Amniotic stem cell (primary cell): ENCODE results near the gene THSD4.
"Not testable (repeated sequence)": the region's sequence is repeated elsewhere in the genome, so short reads cannot be mapped to it uniquely, and the experiment has no call there.

Source experiments
- DNase-seq: peaks from one replicate; lab custom pipeline; 2025; lab: John Stamatoyannopoulos, UW

The THSD4 gene

DNA sequence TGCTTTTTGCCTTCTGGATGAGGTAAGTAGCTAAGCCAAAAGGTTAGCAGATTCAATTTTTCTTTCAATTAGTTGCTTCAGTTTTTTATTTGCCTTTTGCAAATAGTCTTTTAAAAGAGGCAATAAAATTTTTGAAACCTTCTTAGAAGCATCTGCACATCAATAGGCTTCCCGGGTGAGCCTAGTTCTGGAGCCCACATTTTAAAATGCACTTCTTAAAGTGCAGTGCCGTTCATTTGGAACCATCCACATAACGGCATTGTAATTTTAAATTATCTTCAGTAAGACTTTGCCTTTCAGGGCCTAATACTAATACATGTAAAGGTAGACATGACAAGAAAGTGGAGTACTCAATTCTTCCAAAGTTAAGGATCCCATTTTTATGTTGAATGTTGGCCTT lies 269.2 kb downstream of the THSD4 start:
- DNase-seq: no peak

DNA sequence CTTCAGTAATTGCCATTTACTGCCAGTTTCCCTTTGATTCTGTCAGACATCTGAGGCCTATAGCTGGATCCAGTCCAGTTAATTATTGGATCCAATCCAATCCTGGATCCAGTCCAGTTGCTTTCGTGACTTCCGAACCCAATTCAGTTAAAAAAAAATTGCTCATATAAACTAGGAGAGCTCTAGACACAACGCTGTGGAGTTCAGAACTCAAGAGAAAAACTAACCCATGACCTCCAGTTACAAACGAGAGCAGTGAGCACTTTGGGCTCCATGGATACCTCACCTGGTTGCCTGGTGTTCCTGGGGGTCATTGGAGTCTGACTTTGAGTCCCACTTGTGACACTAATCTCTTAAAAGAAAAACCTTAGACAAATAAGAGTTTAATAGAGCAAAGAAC lies 269.8 kb downstream of the THSD4 start:
- DNase-seq: no peak

DNA sequence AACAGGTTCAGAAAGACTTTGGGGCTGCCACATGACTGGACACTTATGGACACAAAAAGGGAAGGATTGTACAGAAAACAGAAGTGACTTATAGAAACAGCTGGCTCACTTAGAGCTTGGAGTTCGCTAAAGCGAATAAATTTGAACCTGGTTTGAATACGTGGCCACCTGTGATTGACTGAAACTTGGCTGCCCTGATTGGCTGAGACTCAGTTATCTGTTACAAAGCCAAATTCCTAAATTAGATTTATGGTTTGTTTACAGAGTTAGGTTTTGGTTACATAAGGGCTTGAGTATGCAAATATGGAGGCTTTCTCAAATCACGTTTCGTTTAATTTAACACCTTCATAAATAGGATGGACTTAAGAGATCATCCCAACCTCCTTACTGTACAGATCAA lies 270.2 kb downstream of the THSD4 start:
- DNase-seq: no peak

DNA sequence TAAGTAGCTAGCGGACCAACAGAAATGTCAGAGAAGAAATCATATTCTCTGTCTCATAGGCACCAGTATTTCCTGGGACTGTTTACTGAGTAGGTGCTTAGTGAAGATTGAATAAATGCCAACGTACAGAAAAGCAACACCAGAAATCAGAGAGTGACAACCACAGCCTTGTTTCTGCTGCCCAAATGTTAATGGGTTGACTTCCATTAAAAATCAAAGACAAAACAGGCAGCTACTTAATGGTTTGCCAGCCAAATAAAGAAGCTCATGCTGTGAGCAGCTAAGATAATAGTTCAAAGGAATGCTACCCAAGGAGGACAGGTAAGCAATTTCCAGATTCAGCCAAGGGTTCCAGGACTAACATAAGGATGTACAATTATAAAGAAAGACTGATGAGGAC lies 270.7 kb downstream of the THSD4 start:
- DNase-seq: no peak

- no peak for DNase-seq
Measured at GRCh38 chr15:71386448-71387236, 271.4 kb downstream of the THSD4 start.

- no peak for DNase-seq
Measured at GRCh38 chr15:71387810-71388209, 272.5 kb downstream of the THSD4 start.

DNA sequence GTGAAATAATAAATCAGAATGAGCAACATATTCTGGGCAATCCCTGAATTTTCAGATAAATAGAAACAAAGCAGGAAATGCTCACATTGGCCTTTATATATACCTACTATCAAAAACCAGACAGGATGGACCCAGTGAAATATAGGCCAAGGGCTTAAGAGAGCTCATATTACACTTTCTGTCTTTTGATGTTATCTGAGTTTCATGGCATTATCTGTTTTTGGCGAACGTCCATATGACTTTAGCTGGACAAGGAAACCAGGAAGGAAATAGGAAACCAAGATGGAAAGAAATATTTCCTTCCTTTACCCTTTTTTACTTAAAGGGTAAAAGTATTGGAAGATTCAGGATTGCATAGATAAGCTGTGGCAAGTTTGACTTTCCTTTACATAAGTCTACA lies 274.8 kb downstream of the THSD4 start:
- DNase-seq: no peak

DNA sequence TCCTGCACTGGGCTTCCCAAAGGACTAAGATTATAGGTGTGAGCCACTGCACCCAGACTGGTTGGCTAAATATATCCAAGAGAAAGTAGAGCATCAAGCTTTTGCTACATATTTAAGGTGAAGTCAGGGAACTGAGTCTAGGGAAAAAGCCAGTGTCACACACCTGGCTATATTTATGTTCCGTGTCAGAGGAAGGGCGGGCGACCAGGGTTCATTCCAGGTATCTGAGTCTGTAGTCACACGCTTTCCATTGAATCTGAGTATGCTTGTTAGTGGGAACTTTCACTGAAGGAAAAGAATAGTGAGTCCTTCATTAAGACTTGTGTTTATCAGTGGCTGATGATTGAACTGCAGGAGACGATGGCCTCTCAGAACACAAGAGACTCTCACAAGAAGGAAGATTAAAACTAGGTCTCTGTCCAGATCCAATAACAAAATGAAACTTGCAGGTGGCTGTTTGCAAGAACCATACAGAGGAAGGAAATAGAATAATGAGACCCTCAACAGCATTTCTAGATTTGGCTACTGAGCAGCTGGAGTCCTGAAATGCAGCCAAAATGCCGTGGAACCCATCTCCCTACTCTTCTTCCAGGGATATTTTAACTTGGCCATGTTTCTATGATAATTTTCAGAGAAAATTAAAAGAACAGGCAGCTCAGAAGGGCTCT lies 276.3 kb downstream of the THSD4 start:
- DNase-seq: no peak

DNA sequence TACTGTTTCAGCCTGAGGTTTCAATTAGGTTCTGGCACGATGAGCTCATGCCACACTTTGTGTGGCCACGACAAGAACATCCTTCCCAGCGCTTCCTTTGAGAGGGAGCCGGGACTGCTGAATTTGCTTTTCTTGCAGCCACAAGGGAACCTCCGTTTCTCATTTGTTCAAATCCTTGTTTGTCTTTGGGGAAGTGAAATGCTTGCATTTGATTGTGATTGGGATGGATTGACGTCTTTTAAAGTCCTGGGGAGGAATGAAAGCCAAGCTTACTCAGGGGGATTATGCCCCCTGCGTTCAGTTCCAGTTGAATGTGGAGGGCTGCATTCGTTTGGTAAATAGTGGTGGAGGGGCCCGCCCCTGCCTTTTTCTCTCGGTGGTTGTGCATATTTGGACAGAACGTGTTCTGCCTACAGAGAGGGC lies 277.6 kb downstream of the THSD4 start:
- DNase-seq: no peak

DNA sequence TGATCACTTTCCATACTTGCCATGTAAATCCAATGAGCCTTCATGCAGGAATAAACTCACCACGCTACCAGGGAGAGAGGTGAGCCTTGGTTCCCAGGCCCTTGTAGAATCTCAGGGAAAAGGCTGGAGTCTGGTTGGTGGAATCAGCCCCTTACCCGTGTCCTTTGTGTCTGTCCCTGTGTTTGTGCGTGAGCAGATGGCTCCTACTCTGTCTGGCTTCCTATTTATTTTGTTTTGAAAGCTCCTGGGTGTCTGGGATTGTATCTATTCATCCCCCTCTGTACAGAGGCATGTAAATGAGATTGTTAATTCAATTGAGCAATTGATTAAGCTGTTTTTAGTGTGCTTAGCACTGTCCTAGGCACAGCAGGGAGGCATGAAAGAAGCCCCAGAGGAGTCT lies 278.1 kb downstream of the THSD4 start:
- DNase-seq: no peak

DNA sequence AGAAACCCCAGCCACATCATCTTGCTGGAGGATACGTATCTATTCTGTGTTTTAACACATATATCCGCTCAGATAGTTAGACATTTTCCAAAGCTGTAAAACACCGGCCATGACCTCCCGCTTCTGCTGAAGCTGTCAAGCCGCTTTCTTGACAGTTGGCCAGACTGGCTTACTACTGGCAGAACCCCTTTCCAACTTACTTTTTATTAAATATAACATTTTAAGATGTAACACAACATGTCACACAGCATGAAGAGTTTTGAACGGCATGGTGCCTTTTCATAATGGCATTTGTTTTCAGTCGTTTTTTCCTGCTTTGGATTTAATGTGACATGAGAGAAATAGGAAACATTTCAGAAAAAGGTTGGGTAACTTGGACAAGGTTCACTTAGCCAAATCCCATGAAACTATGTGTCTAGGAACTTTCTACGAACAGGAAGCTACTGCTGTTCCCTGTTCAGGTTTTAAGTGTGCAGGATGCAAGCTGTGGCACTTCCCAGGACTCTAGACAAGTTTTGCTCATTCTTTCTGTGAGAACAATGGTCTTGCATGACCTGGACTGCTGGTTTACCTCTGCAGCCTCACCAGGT lies 281.4 kb downstream of the THSD4 start:
- no peak for DNase-seq

- no peak for DNase-seq
Measured at GRCh38 chr15:71397377-71397776, 282.1 kb downstream of the THSD4 start.

DNA sequence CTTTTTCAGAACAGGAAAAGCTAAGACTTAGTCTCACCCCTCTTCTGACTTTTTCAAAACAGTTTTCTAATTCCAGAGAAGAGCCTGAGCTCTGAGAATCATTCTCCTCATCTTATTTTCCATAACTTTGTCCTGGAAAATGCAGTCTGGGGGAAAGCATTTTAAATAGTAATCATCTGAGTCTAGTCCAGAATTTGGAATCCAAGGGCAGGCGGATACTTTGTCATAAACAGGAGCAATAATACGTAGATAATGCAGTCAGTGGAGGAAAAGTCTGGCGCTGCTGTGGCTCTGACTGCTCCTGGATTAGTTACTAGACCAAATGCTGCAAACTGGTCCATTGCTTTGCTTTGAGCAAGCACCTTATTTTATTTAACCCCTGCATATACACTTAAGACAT lies 285.0 kb downstream of the THSD4 start:
- DNase-seq: no peak

DNA sequence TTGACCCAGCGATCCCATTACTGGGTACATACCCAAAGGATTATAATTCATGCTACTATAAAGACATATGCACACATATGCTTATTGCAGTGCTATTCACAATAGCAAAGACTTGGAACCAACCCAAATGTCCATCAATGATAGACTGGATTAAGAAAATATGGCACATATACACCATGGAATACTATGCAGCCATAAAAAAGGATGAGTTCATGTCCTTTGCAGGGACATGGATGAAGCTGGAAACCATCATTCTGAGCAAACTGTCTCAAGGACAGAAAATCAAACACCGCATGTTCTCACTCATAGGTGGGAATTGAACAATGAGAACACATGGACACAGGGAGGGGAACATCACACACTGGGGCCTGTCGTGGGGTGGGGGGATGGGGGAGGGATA lies 286.5 kb downstream of the THSD4 start:
- not testable (repeated sequence) for DNase-seq

DNA sequence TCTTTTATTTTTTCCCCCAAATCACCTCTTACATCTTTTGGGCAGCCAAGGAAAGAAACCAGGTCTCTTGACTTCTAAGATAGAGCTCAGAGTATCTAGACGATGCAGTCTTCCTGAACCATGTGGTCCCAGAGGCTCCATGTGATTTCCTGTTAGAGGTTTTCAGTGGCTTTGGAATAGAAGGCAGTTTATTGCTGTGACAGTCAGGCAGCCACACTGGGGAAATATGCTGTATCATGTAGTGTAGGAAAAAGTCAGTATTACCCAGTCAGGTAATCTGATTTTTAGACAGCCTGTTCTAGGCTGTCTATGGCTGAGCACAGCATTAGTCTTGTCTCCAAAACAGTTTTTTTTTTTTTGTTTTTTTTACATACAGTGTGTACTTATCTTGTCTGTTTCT lies 294.3 kb downstream of the THSD4 start:
- DNase-seq: no peak

DNA sequence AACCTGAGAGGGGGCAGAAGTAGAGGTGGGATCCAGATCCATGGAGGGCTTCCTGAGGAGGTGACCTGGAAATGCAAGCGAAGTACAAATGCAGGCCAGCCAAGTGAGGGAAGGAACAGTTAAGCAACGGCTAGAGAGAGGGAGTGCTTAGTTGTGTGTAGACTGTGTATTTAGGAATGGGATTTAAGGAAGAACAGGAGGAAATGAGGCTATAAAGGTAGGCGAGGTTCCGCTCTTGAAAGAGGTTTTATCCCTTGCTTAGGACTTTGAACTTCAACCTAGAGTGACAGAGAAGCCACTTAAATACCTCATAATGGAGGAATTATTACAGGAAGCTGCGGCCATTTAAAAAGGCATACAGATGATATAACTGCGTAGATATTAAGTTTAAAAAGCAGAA lies 295.1 kb downstream of the THSD4 start:
- no peak for DNase-seq

GRCh38 chr15:71411538-71412482 lies 296.5 kb downstream of the THSD4 start:
- no peak for DNase-seq

GRCh38 chr15:71413419-71413818 lies 298.1 kb downstream of the THSD4 start:
- no peak for DNase-seq

- no peak for DNase-seq
Measured at GRCh38 chr15:71414853-71415252, 299.6 kb downstream of the THSD4 start.

GRCh38 chr15:71422530-71423259 lies 307.4 kb downstream of the THSD4 start:
- DNase-seq: no peak

DNA sequence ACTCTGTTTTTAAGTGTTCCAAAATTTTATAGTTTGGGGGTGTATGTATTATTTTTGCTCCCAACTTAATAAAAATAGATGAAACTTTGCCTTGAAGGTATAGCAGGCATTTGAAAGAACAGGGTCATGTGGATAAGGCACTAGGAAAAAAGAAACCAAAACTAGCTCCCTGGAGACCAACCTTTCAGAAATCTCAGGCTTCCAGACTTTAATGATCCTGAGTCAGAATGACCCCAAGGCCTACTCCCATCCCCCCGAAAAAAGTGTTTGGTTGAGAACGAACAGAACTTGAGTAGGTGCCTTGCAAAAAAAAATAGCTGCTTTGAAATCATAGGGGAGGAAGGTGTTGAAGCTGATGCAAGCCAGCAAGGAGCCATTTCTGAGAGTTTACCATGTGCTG lies 309.5 kb downstream of the THSD4 start:
- no peak for DNase-seq

GRCh38 chr15:71425388-71425787 lies 310.1 kb downstream of the THSD4 start:
- DNase-seq: no peak
